Measurements from ENCODE around the gene CNTN4.

- TF ChIP-seq ELF4 (CRISPR knock-in tag; IDR thresholded peaks at IDR 0.05; ENCODE audit: low read depth) (no peak), FOXK1 (CRISPR knock-in tag; IDR thresholded peaks at IDR 0.05) (no peak), ZNF281 (CRISPR knock-in tag; IDR thresholded peaks at IDR 0.05) (no peak), GABPB1 (CRISPR knock-in tag; IDR thresholded peaks at IDR 0.05) (no peak)
Measured at GRCh38 chr3:2513986-2514385, 415.3 kb downstream of the CNTN4 start.
